GM19452 (cell line): ENCODE measurements around the gene ZNF358.

ENCODE experiments used
- ATAC-seq: cut with Tn5 transposase; IDR thresholded peaks from one replicate; pipeline ENCODE4 v1.9.1; 2021; ENCODE audit not compliant: unreplicated experiment

Gene ZNF358

GRCh38 chr19:7554990-7555864 lies 39.3 kb downstream of the ZNF358 start:
- no peak for ATAC-seq

DNA sequence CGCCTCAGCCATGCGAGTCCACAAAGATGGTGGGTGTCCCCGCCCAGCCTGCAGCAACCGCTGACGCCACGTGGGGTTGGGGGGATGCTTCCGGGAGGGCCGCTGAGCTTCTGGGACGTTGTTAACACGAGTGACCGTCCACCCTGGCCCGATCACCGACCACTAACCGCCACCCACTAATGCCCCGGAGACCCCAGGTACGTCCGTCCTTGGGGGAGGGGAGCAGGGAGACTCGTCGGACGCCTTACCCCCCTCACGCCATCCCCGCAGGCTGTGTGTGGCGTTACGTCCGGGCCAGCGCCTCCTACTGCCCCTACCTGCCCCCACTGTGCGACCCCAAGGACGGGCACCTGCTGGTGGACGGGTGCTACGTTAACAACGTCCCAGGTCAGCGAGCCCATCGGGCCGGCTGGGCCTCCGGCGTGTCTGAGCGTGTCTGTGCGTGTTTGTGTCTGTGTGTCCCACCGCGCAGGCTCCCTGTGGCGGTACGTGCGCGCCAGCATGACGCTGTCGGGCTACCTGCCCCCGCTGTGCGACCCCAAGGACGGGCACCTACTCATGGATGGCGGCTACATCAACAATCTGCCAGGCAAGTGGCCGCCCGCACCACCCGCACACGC lies 40.9 kb downstream of the ZNF358 start:
- no peak for ATAC-seq

GRCh38 chr19:7558667-7559066 lies 42.8 kb downstream of the ZNF358 start:
- no peak for ATAC-seq

- ATAC-seq = no peak
These were observed 43.2 kb downstream of the ZNF358 start for GRCh38 chr19:7559102-7559501.

DNA sequence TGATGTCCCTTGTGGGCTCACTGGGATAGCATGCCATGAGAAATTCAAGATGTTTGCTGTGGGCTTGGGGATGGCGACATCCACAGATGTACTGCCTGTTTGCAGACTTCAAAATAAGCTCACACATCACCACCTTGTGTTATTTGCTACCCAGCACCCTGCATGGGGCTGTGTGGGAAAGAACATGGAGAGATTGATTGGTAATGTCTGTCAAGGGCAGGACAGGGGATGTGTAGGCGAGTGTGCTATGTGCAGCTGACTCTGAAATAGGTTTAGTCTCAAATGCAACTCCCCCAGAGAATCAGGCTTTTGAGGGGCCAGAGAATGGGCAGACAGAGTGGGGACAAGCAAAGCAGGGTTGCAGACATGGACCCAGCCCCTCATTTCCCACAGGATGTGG lies 44.4 kb downstream of the ZNF358 start:
- no peak for ATAC-seq

DNA sequence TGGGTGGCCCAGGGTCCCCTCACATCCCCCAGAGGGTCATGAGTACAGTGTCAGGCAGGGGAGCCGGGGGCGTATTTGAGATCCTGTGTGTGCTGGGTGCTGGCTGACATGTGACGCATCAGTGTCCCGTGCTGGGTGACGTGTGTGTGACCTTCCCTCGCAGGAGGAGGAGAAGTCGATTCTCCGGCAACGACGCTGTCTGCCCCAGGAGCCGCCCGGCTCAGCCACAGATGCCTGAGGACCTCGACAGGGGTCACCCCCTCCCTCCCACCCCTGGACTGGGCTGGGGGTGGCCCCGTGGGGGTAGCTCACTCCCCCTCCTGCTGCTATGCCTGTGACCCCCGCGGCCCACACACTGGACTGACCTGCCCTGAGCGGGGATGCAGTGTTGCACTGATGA lies 45.4 kb downstream of the ZNF358 start:
- ATAC-seq = no peak

GRCh38 chr19:7562646-7563393 lies 46.9 kb downstream of the ZNF358 start:
- no peak for ATAC-seq

- no peak for ATAC-seq
These were observed 49.0 kb downstream of the ZNF358 start for GRCh38 chr19:7564866-7565265.

- ATAC-seq = no peak
These were observed 49.4 kb downstream of the ZNF358 start for GRCh38 chr19:7565332-7565731.
